Hepatocyte (in vitro differentiated cells): ENCODE data around the gene EPHA8. TPM values are rescaled to one million over a fixed set of nuclear protein-coding genes. Genes with fewer than 3 reads are reported as not detected.

ENCODE experiments used
- DNase-seq: peaks from one replicate; pipeline ENCODE4 v3.0.0-alpha.2; 2016; ENCODE audit warnings: low spot score
- H2AFZ ChIP-seq: fragments of 200-600 bp; sonication (generic); 2 replicates; pipeline ENCODE4 v1.6.0; 2016; ENCODE audit warnings: antibody characterized with exemption, mild to moderate bottlenecking
- H3K27ac ChIP-seq: fragments of 200-600 bp; sonication (generic); 2 replicates; pipeline ENCODE4 v1.5.1; 2016; ENCODE audit warnings: mild to moderate bottlenecking
- H3K27me3 ChIP-seq: fragments of 200-600 bp; sonication (generic); 2 replicates; pipeline ENCODE4 v1.6.1; 2016
- H3K36me3 ChIP-seq: fragments of 200-600 bp; sonication (generic); replicated peaks from 2 replicates; pipeline ENCODE4 v1.5.1; 2016; ENCODE audit warnings: low read depth; ENCODE audit not compliant: insufficient read depth
- H3K4me1 ChIP-seq: fragments of 200-600 bp; sonication (generic); 2 replicates; pipeline ENCODE4 v1.5.1; 2016; ENCODE audit warnings: mild to moderate bottlenecking, moderate library complexity; ENCODE audit not compliant: insufficient read depth
- H3K4me2 ChIP-seq: fragments of 200-600 bp; sonication (generic); 2 replicates; pipeline ENCODE4 v1.6.0; 2016
- H3K4me3 ChIP-seq: fragments of 200-600 bp; sonication (generic); 2 replicates; pipeline ENCODE4 v1.5.1; 2016; ENCODE audit warnings: mild to moderate bottlenecking
- H3K79me2 ChIP-seq: fragments of 200-600 bp; sonication (generic); 2 replicates; pipeline ENCODE4 v1.6.0; 2017; ENCODE audit warnings: mild to moderate bottlenecking
- H3K9me2 ChIP-seq: fragments of 200-600 bp; sonication (generic); replicated peaks from 2 replicates; pipeline ENCODE4 v1.6.0; 2017; ENCODE audit warnings: mild to moderate bottlenecking; ENCODE audit not compliant: insufficient read depth
- H3K9me3 ChIP-seq: fragments of 200-600 bp; sonication (generic); 2 replicates; pipeline ENCODE4 v1.5.1; 2016; ENCODE audit warnings: low read depth, mild to moderate bottlenecking
- H4K20me1 ChIP-seq: fragments of 200-600 bp; sonication (generic); 2 replicates; pipeline ENCODE4 v1.6.0; 2016; ENCODE audit warnings: mild to moderate bottlenecking; ENCODE audit not compliant: insufficient read depth, poor library complexity, severe bottlenecking
- EZH2 ChIP-seq: fragments of 200-600 bp; sonication (generic); IDR thresholded peaks from 2 replicates; pipeline ENCODE4 v1.6.1; 2016; ENCODE audit warnings: antibody characterized with exemption, mild to moderate bottlenecking, borderline replicate concordance
- EZH2phosphoT487 ChIP-seq: fragments of 200-600 bp; sonication (generic); IDR thresholded peaks from one replicate; pipeline ENCODE4 v1.6.1; 2018; ENCODE audit warnings: antibody characterized with exemption, mild to moderate bottlenecking, low read depth, moderate library complexity; ENCODE audit not compliant: unreplicated experiment, severe bottlenecking
- WGBS: methylation state at CpG from one replicate; pipeline ENCODE4 v1.1.6; 2016; ENCODE audit warnings: low lambda C conversion rate; ENCODE audit errors: missing lambda C conversion rate; 5-methylcytosine and 5-hydroxymethylcytosine counted together
- polyA plus RNA-seq: library from polyadenylated mRNA; unstranded; fragments of >200 nt; fragmentation: Nextera tagmentation; extraction: Ambion mirVana; gene quantifications from 2 replicates; pipeline ENCODE4 v1.2.1, GENCODE V29; 2016
- total RNA-seq: library from RNA; depleted of rRNA; stranded (reverse); fragments of >200 nt; gene quantifications from 2 replicates; pipeline ENCODE4 v1.2.3, GENCODE V29; 2014
- TF ChIP-seq, protein P1 (sequence below): fragments of 200-600 bp; sonication (generic); IDR thresholded peaks from 2 replicates; pipeline ENCODE4 v1.5.1; 2016; ENCODE audit warnings: antibody characterized with exemption, mild to moderate bottlenecking; ENCODE audit not compliant: poor library complexity

EPHA8 gene
- total and polyA plus RNA-seq, 2 experiments from 2014 or later, result not detected

DNA sequence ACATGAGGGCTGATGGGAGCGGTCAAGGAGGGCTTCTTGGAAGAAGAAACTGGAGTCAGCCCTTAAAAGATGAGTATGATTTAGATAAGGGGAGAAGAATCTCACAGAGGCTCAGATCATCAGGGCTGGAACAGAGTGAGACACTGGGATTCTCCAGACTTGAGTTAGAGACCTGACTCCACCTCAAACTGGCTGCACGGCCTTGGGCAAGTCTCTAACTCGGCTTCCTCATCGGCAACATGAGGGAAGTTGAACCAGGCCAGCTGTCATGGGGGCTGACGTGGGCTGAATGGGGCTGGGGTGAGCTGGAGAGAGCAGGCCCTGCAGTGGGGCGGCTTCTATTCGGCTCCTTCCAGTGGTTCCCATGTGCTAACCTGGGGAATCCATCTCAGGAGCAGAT lies 82.6 kb downstream of the EPHA8 start:
- Histone ChIP-seq H3K79me2 (no peaks in the 10 kb centered on the region), H3K4me1 (no peaks in the 10 kb centered on the region), H3K36me3 (no peaks in the 10 kb centered on the region), H3K4me2 (no peak overlapping the region), H3K27me3 (no peaks in the 10 kb centered on the region), H2AFZ (no peak overlapping the region), H3K4me3 (no peak overlapping the region), H4K20me1 (no peaks in the 10 kb centered on the region), H3K9me3 (no peaks in the 10 kb centered on the region), H3K27ac (no peak overlapping the region), H3K9me2 (no peaks in the 10 kb centered on the region)
- DNase-seq, result no peak
- TF ChIP-seq EZH2phosphoT487 (no peak), EZH2 (no peak)
- TF ChIP-seq, protein P1, sequence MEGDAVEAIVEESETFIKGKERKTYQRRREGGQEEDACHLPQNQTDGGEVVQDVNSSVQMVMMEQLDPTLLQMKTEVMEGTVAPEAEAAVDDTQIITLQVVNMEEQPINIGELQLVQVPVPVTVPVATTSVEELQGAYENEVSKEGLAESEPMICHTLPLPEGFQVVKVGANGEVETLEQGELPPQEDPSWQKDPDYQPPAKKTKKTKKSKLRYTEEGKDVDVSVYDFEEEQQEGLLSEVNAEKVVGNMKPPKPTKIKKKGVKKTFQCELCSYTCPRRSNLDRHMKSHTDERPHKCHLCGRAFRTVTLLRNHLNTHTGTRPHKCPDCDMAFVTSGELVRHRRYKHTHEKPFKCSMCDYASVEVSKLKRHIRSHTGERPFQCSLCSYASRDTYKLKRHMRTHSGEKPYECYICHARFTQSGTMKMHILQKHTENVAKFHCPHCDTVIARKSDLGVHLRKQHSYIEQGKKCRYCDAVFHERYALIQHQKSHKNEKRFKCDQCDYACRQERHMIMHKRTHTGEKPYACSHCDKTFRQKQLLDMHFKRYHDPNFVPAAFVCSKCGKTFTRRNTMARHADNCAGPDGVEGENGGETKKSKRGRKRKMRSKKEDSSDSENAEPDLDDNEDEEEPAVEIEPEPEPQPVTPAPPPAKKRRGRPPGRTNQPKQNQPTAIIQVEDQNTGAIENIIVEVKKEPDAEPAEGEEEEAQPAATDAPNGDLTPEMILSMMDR, result no peak
- 73% methylated on average over 7 of the region's 7 CpGs for WGBS

DNA sequence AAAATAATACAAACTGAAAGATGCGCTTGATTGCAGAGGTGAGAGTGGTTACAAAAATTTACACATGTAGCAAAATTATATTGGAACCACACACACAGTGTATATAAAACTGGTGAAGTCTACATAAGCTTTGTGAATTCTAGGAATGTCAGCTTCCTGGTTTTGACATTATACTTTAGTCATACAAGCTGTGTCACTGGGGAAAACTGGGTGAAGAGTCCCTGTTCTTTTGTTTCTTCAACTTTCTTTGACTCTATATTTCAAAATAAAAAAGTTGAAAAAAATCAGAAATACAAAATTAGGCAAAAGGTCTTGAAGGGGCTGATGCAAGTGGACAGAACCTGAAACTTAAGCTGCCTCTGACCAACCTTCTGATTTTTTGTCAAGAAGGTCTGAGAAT lies 83.1 kb downstream of the EPHA8 start:
- Histone ChIP-seq H3K79me2 (no peaks in the 10 kb centered on the region), H3K27me3 (no peaks in the 10 kb centered on the region), H3K27ac (no peak overlapping the region), H3K36me3 (no peaks in the 10 kb centered on the region), H2AFZ (no peak overlapping the region), H3K4me3 (no peak overlapping the region), H3K9me2 (no peaks in the 10 kb centered on the region), H4K20me1 (no peaks in the 10 kb centered on the region), H3K9me3 (no peaks in the 10 kb centered on the region), H3K4me2 (no peak overlapping the region), H3K4me1 (no peaks in the 10 kb centered on the region)
- DNase-seq, result no peak
- WGBS, result 0% methylated on average over 1 of the region's 1 CpG
- TF ChIP-seq, protein P1, result no peak

DNA sequence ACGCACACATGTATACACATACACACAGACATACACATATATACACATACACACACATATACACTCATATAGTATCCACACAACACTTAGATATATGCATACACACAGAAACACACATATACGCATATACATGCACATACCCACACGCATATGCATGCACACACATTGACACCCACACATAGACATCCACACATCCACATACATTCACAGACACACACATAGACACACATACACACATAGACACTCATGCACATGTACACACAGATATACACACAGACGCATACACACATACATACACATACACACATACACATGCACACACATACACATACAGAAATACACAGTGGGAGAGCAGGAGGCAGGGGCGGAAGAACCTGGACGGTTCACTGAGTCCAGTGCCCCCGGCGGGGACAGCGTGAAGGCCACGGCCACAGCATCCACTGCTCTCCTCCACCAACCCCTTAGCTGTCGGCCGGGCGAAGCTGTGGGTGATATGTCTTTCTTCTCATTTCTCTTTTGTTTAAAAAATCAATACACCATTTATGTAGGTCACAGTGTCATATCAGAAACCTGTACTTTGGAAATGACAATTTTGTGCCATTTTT lies 86.9 kb downstream of the EPHA8 start:
- Histone ChIP-seq H3K27me3 (no peaks in the 10 kb centered on the region), H2AFZ (no peak overlapping the region), H3K4me3 (no peak overlapping the region), H3K9me3 (no peaks in the 10 kb centered on the region), H3K4me2 (no peak overlapping the region), H3K27ac (no peak overlapping the region), H3K79me2 (no peaks in the 10 kb centered on the region), H3K9me2 (no peaks in the 10 kb centered on the region), H3K36me3 (no peaks in the 10 kb centered on the region), H3K4me1 (no peaks in the 10 kb centered on the region), H4K20me1 (no peaks in the 10 kb centered on the region)
- 88% methylated on average over 13 of the region's 13 CpGs for WGBS
- TF ChIP-seq EZH2phosphoT487 (no peak), EZH2 (no peak)
- TF ChIP-seq, protein P1, result no peak
- DNase-seq, result no peak
